GM18502 (cell line): ENCODE data around the gene ANKS1B.

Experiments used
- ATAC-seq: cut with Tn5 transposase; IDR thresholded peaks from one replicate; pipeline ENCODE4 v1.9.1; 2021; ENCODE audit warnings: mild to moderate bottlenecking; ENCODE audit not compliant: unreplicated experiment, poor library complexity

The ANKS1B gene

DNA sequence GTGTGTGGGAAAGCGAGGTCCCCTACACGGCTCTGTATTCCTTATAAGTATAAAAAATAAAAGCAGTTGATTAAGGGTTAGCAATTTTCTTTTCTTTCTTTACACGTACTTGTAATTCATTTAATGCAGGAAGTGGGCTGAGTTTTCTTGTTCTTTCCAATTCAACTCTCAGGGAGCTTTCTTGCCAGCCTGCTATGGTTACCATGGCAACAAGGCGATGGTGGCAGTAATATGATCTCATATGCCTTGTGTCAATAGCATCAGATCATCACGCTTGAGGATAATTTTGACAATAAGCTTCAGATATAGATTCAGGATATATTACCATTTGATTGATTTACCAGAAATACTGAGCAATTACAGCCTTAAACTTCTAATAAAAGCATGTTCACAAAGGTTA is 873.1 kb downstream of the ANKS1B start:
- no peak for ATAC-seq

DNA sequence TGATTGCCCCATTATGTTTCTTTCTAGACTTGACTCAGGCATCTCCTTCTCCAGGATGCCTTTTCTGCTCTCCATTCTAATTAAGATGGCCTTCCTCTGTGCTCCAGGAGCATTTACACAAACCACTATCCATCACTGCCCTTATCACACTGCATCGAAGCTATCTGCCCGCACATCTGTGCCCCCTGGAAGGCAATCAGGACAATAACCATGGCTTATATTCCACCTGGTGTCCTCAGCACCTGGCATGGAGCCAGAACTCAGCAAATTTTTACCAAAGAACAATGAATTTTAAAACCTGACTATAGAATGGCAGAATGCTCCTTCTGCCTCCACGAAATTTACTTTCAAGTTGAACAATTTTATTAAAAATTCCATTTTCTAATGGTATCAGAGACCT is 873.9 kb downstream of the ANKS1B start:
- ATAC-seq = no peak

DNA sequence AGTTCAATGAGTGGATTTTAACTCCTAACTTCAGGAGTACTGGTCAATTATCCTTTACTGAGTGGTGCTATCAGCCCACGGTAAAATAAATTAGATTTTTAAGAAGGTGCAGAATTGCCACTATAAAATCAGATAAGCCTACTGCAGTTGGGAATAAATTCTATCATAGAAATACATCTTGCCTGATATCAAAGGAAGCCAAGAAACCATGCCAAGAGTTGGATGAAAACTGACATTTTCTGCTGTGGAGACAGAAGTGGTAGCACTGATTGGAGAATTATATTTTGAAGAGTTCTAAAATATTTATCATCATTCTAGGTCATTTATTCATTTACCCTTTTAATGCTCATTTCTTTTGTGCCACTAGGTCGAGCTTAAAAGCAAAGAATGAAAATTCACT is 874.5 kb downstream of the ANKS1B start:
- ATAC-seq = no peak

DNA sequence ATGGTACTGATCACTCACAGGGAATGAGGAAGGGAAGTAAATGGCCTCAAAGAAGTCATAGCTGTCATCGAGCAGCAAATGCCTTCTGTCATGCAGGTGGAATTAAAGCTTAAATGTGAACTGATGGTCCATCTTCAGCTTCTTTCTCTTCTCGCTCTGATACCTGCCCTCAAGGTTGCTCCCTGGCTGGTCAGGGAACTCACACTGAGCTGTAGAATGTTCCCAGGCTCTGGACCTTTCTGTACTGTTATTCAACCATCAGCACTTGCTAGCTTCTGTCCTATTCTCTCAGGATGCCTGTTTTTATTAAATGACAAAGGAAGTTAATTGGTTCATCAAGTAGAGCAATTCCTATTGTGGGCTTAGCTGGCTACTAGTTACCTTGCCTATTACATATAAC is 875.8 kb downstream of the ANKS1B start:
- ATAC-seq = no peak

DNA sequence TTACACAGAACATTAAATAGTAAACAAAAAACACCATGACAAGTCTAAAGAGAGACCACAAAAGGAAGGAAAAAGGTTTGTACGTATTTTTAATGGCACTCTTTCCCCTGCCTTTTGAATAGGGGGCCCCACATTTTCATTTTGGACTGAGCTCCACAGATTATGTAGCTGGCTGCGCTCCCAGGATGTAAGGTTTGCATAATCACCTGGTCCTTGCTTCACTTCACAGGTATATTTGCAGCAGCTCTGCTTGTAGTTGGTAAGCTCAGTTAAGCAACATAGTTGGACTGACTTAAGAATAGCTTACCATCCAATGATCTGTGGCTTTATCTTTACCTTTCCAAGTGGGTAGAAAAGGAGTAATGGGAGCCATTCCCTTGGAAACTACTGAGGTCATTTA is 885.0 kb downstream of the ANKS1B start:
- no peak for ATAC-seq

DNA sequence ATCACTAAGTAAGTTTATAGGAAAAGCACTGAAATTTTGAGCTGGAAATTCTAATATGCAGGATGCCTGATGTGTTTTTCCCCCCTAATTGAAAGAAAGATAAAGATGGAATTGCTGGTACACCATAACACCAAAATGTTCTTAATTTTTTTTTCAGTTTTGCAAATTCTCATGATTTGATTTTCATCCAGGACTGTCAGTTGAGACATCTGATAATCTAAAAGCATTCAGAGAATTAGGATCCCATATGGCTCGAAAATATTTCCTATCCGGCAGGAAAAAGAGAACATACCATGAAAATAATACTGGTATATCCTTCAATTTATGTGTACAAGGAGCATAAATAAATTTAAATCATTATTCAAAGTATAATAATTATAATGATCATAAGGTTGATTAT is 887.6 kb downstream of the ANKS1B start:
- ATAC-seq = no peak

DNA sequence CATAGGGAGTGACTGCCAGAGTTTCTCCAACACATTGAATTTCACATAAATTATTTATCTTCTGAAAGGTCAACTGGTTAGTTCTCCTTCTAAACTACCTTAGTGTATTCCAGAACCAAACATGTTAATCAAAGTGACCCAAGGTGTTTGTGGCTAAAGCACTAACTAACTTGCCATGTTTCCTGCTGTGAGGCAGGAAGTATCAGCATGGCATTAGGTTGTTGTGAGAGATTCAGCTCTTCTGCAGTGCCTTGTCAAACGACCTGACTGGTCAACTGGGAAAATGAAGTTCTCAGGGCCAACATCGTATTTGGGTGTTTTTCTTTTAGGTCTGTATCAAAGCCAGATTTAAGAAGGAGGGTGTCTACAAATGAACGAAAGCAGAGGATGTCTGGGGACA is 891.6 kb downstream of the ANKS1B start:
- no peak for ATAC-seq

DNA sequence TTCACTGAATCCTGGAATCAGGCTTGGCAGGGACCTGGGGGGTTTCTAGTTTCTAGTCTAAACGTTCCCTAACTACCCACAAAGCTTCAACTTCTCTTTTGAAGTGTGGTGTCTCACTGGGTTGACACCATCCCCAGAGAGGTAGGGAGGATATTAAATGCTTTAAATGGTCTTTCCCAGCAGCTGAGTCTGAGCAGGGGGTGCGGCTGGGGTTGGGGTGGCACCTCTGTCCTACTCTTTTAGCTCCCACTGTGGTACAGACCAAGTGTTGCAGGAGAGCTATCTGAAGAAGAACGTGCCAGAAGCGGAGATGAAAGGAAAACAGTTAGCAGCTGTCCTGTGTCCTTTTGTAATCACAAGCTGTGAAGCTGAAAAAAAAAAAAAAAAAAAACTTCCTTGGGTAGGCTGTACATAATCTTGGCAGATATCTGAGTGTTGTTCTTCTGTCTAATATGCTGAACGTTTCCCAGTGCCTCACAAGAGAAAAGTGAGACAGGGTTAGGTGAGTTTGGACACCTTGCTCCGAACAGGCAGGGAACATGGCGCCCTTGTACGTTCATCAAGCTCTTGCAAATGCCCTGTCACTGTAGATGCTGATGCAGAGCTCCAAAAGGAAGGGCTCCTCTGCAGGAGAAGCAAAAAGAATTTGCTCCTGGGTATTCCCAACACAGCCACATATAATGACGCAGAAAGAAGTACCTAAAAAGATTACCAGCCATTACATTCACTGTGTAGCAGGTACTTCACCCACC is 892.5 kb downstream of the ANKS1B start:
- no peak for ATAC-seq

DNA sequence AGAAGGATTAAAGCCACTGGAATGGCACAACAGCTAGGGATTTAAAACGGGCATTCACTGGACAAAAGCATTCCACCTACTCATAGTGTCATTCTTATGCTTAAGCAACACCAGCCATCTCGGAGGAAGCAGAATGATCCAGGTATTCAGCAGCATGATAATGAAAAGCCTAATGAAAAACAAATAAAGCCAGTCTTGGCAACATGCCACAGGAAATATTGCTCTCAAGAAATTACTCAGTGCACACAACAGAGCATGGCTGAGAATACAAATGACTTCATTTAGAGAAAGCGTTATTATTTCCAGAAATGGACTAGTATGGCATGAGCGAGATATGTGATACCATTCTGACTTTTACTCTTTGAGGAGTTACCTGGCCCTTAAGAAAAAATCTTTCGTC is 897.5 kb downstream of the ANKS1B start:
- ATAC-seq = peak; percentile 68

DNA sequence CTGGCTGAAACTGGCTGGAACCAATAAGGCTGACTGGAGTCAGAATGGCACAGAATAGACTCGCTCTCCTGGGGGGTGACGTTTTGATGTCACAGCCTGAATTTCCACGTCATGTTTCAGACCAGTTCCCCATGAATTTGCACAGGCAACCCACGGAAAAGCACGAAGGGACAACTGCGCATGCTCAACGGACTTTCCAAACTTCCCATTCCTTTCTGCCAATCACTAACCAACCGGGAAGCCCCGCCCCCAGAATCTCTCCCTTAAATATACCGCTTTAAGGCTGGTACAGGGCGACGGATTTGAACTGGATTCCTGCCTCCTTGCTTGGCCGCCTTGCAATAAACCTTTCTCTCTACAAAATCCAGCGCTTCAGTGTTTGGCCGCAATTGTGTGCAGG is 904.9 kb downstream of the ANKS1B start:
- no peak for ATAC-seq

DNA sequence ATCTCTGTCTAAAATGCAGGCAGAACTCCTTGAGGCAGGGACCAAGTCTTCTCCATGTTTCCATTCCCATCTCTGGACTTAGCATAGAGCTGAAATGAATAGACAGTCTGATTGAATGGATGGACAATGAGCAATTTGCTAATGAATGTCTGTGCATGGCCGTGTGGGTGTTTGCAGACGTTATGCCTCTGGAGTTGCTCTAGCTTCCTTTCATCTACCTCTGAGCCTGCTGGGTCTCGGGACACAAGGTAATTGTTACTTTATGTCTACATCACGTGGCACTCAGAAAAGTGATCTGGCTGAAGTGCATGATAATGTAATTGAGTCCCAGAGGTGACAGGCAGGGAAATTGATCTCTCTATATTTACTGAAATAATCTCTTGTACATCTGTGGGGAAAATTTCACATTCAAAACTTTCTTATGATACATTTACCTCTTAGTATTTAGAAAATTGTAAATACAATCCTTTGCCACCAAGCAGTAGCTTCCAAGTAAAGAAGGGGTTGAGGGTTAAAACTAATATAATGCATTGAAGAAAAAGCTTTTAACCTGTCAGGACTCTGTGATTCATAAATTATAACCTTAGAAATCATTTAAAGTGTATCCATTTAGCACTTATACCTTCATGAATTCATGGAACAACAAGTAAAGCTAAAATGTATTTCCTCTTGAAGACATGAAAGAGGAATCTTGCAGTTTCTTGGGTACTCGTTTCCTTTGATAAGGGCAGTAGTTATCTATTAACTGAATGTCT is 915.6 kb downstream of the ANKS1B start:
- ATAC-seq = no peak

DNA sequence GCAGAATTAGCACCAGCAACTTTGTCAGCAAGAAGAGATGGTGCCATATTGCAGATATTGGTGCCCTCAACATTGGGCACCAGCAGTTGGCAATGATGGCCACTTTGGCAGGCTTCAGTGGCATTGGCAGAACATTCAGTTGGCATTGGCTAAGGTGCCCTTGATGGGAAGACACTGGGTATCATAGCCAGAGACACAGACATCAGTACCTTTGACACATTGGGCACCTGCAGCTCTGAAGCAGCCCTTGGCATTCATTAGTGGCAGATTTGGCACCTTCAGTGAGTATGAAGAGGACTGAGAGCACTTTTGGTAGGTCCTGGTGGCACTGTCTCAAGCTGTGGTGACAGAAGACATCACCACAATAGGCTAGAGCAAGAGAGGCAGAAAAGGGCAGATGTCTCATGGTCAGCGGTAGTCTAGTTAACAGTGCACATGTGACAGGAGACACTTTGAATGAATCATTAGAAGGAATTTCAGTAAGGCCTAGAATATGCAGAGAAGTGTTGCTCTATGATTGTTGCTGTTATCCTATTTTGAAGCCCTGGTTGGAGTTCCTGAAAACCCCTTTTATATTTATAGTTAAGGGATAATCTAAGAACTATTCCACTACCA is 917.5 kb downstream of the ANKS1B start:
- ATAC-seq = no peak

DNA sequence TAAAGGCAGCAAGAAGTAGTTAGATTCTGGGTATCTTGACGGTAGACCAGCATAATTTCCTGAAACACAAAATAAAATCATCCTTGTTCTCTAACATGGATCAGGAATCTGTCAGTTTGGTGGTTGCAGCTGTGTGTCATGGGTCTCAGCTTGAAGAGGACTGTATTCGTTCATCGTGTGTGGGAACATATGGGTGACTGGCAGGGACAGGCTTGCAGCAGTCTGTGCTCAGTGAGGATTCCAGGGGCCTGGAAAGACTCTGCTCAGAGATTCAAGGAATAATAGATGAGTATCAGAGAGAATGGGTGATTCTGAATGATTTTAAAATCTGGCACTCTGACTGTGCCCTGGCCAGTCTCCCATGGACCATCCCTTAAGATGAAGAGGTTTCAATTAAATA is 918.0 kb downstream of the ANKS1B start:
- no peak for ATAC-seq

DNA sequence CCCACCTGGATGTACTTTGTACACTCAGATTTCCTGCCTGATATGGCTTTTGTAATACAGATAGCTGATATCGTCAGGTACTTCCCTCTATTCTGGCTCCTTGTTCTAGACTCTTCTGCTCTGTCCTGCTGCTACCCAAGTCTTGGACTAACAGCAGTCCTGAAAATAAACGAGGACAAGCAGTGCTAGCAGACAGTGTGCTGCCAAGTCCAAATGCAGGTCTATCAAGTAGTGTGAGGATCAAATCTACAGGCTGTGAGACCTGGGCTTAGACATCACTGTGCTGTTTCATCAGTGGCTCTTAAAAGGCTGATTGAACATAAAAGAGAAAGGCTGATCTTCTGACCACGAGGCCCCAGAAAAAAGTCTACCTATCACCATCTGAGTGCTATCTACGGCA is 921.6 kb downstream of the ANKS1B start:
- no peak for ATAC-seq

DNA sequence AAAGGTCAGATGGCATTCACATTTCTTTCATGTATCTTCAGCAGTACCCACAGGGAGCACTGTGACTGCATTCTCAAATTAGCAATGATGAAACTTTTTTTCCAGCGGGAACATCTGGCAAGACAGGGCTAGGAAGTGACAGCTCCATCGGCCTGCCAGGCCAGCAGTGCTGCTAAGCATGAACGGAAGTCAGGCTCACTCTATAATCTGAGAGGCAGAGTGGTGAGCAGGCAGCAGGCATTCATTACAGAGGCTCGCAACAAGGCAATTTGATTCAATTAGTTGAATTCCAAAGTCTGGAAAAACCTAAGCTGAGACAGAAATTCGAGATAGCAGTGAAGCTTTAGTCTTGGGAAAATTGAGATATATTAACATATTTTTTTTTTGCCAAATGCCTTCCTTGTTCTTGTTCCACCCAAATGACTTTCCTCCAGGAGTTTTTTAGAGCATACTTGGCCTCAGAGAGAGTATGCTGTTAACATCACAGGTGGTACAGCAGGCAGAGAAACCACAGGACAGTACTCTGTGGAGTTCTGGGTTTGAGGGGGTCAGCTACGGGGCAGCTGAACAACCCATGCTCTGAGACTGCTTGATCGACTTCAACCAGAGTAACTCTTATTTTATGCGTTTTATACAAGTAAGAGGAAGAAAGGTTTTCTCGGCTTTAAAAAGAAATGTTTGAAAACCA is 924.8 kb downstream of the ANKS1B start:
- no peak for ATAC-seq

DNA sequence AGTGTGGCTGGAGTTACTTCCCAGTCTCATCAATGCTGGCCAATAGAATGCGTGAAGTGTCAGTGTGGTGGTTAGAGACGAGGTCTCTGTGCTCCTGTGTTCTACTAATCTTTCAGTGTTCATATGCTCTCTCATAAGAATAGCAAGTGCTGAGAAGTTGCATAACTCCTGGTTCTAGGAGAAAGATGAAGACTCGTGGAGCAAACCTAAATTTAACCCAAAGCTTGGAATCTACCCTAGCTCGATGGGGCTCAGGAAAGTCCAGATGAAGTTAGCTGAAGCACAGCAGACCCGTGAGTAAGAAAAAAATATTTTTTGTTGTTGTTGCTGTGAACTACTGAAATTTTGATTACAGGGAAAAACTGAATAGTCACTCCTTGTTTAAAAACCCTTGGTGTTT is 927.1 kb downstream of the ANKS1B start:
- no peak for ATAC-seq

DNA sequence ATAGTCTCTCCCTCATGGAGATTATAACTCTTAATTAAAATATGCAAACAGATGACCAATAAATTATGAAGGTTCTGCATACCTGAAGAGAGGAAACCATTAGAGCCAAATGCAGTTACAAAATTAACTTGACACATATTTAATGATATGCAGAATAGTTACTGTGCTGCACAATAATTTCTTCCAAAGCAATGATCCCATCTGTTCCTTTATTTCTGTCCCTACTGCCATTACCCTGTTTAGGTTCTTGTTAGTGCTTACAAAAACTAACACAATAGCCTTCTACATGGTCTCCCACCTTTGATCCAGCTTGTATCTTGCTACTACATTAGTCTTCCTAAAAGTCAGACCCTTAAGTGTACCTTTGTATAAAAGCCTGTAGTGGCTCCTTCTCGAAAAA is 928.5 kb downstream of the ANKS1B start:
- ATAC-seq = no peak

DNA sequence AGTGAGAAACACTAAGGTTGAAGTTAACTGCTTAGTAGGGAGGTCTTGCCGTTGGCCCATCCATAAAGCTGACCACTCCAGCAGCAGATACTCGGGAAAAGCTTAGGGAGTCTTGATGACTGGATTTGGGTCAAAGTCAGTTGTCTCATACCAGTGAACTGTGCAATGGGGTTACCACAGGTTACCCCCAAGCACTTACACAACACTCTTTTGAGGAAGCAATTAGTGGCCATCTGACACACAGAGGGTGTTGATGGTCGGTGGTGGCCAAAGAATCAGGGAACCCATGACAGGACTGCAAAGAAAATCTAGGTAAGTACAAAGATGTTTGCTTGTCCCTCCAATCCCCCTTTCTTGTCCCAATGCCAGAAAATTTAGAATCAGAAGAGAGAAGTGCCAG is 929.4 kb downstream of the ANKS1B start:
- no peak for ATAC-seq

DNA sequence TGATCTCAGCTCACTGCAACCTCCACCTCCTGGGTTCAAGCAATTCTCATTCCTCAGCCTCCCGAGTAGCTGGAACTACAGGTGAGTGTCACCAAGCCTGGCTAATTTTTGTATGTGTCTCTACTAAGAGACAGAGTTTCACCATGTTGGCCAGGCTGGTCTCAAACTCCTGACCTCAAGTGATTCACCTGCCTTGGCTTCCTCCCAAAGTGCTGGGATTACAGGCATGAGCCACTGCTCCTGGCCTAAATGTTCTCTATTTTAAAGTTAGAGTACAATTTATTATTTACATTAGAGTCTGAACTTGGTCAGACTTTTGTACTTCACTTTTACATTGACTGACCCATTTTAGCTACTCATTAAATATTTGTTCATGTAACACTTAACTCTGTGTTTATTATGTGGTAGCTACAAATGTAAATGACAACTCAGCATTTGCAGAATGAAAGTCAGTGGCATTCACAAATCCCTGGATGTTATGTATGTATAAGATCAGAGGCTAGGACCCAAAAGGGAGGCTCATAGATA is 930.1 kb downstream of the ANKS1B start:
- ATAC-seq = no peak

DNA sequence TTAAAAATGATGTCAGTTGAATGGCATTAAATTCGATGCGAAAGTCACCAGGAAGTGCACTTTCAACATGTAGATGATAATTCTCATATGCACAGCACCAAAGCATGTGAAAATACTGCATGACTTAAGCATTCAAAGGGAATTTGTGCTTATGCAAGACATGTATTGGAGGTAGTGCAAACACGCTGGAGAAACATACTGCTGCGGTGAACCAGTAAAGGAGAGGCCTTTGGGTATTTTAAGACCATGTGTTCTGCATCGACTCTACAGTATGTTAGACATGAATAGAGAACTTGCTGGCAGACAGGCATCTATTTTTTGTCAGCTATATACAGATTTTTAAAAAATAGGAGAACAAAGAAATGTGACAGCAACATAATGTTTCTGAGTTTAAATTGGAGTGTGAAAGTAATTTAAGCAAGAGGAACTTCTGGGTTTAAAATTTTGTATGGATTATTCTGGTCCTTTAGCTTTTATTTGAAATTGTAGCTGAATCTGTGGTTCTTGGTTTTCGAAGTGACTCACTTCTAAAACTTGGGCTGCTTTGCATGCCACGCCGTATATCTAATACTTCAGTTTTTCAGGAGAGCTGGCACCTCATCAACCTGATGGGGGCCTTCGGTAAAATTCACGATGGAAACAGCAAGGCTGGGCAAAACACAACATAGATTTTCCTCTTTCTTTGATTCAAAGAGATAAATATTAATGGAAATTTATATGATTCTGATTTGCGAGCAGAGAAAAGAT is 930.9 kb downstream of the ANKS1B start:
- no peak for ATAC-seq
